ENCODE measurements around the gene FCER1G. TPM values are rescaled to one million over a fixed set of nuclear protein-coding genes. Genes with fewer than 3 reads are reported as not detected.

FCER1G gene
- total RNA-seq, 1 donor from 2014 or later, result 64.8 TPM

DNA sequence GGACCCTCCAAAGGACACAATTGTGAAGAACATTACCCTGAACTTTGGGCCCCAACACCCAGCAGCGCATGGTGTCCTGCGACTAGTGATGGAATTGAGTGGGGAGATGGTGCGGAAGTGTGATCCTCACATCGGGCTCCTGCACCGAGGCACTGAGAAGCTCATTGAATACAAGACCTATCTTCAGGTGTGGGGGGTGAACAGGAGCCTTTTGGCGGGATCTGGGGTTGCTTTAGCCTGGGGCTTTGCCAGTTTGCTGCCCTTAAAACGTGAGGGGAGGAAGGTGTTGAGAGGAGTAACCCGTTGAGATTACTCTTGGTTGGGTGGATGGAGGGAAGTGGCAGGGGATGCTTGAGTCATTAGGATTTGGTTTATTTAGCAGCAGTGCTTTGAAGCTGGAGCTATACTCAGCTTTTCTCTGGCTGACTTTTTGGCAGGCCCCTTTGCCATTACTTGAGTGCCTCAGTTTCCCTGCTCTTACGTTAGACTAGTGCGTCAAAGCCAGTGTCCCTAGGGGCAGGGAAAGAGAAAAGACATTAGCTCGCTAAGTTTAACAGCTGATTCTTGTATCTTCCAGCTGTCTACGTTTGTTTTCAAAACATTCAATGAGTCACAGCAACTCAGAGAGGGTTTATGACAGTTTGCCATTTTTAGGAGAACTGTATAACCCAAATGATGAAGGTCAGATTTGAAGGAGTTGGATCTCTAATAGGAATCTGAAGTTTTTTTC is 8.5 kb upstream of the FCER1G start:
- DNase-seq (ENCODE audit: extremely low spot score in 2 of 2), result no peak
- H3K27ac ChIP-seq, result peak overlapping the region; percentile 74
- H3K36me3 ChIP-seq, result peaks cover 0 to 43% of the 10 kb centered on the region in 2 donors
- intact Hi-C loops (cut with DNase I), result no loop called here
- no peaks in the 10 kb centered on the region for H3K27me3 ChIP-seq
- H3K4me3 ChIP-seq, result no peak overlapping the region
- H3K4me1 ChIP-seq, result peaks cover 50% of the 10 kb centered on the region
- H3K9me3 ChIP-seq, result no peaks in the 10 kb centered on the region
- TF ChIP-seq POLR2AphosphoS5 (IDR thresholded peaks at IDR 0.05; ENCODE audit: insufficient read depth in 1 of 2, low read depth in 1 of 2) (no peak), CTCF (IDR thresholded peaks at IDR 0.05) (no peak), POLR2A (IDR thresholded peaks at IDR 0.05) (no peak)

- Histone ChIP-seq H3K36me3 (peaks cover 0 to 49% of the 10 kb centered on the region in 2 donors), H3K4me3 (no peak overlapping the region), H3K9me3 (no peaks in the 10 kb centered on the region), H3K27me3 (no peaks in the 10 kb centered on the region), H3K27ac (peak overlapping the region; percentile 74), H3K4me1 (peaks cover 48% of the 10 kb centered on the region)
- intact Hi-C loops (cut with DNase I), result no loop called here
- TF ChIP-seq POLR2AphosphoS5 (IDR thresholded peaks at IDR 0.05; ENCODE audit: insufficient read depth in 1 of 2, low read depth in 1 of 2) (peak; percentile 30 to 69), POLR2A (IDR thresholded peaks at IDR 0.05) (peak in 1 of 2 donors; percentile 26), CTCF (IDR thresholded peaks at IDR 0.05) (no peak)
- peak in 1 of 2 donors; percentile 94 for DNase-seq (ENCODE audit: extremely low spot score in 2 of 2)
These were observed 7.9 kb upstream of the FCER1G start for GRCh38 chr1:161207173-161207572.

DNA sequence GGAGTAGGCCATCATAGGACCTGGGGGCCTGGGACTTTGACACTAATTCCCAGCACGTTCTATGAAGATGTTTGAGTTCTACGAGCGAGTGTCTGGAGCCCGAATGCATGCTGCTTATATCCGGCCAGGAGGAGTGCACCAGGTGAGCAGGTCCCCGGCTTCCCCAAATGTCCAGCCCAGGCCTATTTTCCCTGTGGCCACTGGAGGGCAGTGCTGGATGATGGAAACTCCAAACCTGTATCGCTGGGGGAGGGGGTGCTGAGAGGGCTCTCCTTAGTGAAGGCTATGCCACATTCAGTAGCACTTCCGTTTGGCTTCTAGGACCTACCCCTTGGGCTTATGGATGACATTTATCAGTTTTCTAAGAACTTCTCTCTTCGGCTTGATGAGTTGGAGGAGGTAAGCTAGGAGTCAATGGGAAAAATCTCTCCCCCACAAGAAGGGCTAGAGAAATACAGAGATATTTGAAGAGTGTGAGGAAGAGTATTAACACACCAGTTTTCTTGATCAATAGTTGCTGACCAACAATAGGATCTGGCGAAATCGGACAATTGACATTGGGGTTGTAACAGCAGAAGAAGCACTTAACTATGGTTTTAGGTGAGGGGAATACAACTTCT is 5.2 kb upstream of the FCER1G start:
- H3K4me3 ChIP-seq, result no peak overlapping the region
- no peaks in the 10 kb centered on the region for H3K27me3 ChIP-seq
- intact Hi-C loops (cut with DNase I), result no loop called here
- H3K27ac ChIP-seq, result no peak overlapping the region
- TF ChIP-seq POLR2AphosphoS5 (IDR thresholded peaks at IDR 0.05; ENCODE audit: insufficient read depth in 1 of 2, low read depth in 1 of 2), result no peak
- TF ChIP-seq CTCF (IDR thresholded peaks at IDR 0.05), result peak; percentile 57 to 85 (median 73)
- DNase-seq (ENCODE audit: extremely low spot score in 2 of 2), result no peak
- no peaks in the 10 kb centered on the region for H3K9me3 ChIP-seq
- H3K36me3 ChIP-seq, result peaks cover 7 to 64% of the 10 kb centered on the region in 2 donors
- H3K4me1 ChIP-seq, result peaks cover 25% of the 10 kb centered on the region

- intact Hi-C loops (cut with DNase I), result no loop called here
- TF ChIP-seq POLR2AphosphoS5 (IDR thresholded peaks at IDR 0.05; ENCODE audit: insufficient read depth in 1 of 2, low read depth in 1 of 2), result no peak
- TF ChIP-seq POLR2A (IDR thresholded peaks at IDR 0.05), result no peak
- no peak for TF ChIP-seq CTCF (IDR thresholded peaks at IDR 0.05)
- Histone ChIP-seq H3K27ac (no peak overlapping the region), H3K27me3 (no peaks in the 10 kb centered on the region), H3K36me3 (peaks cover 7 to 54% of the 10 kb centered on the region in 2 donors), H3K4me3 (no peak overlapping the region), H3K4me1 (no peaks in the 10 kb centered on the region), H3K9me3 (no peaks in the 10 kb centered on the region)
- DNase-seq (ENCODE audit: extremely low spot score in 2 of 2), result no peak
These were observed 726 bp upstream of the FCER1G start for GRCh38 chr1:161214369-161214768.
